Naive B cell (primary cell): ENCODE data around the gene TUBA3E. TPM values are rescaled to one million over a fixed set of nuclear protein-coding genes. Genes with fewer than 3 reads are reported as not detected.
"Not testable (repeated sequence)": the region's sequence is repeated elsewhere in the genome, so short reads cannot be mapped to it uniquely, and the experiment has no call there.

Experiments
- ATAC-seq, 2 donors: fragments of 150-1000 bp; cut with Tn5 transposase; 2 replicates each; pipeline ENCODE4 v1.10.0; 2021; ENCODE audit warnings: low read depth in 2 of 2, mild to moderate bottlenecking in 2 of 2, moderate library complexity in 2 of 2
- DNase-seq: peaks from one replicate; pipeline ENCODE4 v3.0.0; 2022
- H3K27ac Mint-ChIP-seq, 6 donors: one replicate each; pipeline ENCODE4 v1.8.0; 2020 to 2022; ENCODE audit warnings: mild to moderate bottlenecking in 6 of 6, mixed read lengths in 6 of 6, moderate library complexity in 5 of 6, inconsistent platforms in 2 of 6
- H3K27me3 Mint-ChIP-seq, 3 donors: one replicate each; pipeline ENCODE4 v1.8.0; 2021 to 2022; ENCODE audit warnings: mixed read lengths in 3 of 3, mild to moderate bottlenecking in 1 of 3
- H3K36me3 Mint-ChIP-seq, 2 donors: one replicate each; pipeline ENCODE4 v1.8.0; 2020 to 2022; ENCODE audit warnings: mixed read lengths in 2 of 2, inconsistent platforms in 1 of 2, mild to moderate bottlenecking in 1 of 2
- H3K4me1 Mint-ChIP-seq, 3 donors: one replicate each; pipeline ENCODE4 v1.8.0; 2020 to 2022; ENCODE audit warnings: mixed read lengths in 3 of 3, inconsistent platforms in 1 of 3, mild to moderate bottlenecking in 1 of 3, moderate library complexity in 1 of 3
- H3K4me3 Mint-ChIP-seq, 8 donors: one replicate each; pipeline ENCODE4 v1.8.0; 2020 to 2022; ENCODE audit warnings: mild to moderate bottlenecking in 8 of 8, mixed read lengths in 8 of 8, moderate library complexity in 8 of 8, inconsistent platforms in 2 of 8
- H3K9me3 Mint-ChIP-seq, 7 donors: one replicate each; pipeline ENCODE4 v1.8.0; 2020 to 2022; ENCODE audit warnings: mixed read lengths in 7 of 7, mild to moderate bottlenecking in 5 of 7, inconsistent platforms in 2 of 7, moderate library complexity in 1 of 7
- polyA plus RNA-seq, 6 donors: library from polyadenylated mRNA; unstranded; fragments of 300-500 nt; fragmentation: Illumina TruSeq; gene quantifications; one replicate each; pipeline ENCODE4 v1.2.3, GENCODE V29; 2021; ENCODE audit warnings: low read depth in 6 of 6

Gene TUBA3E
- not detected for polyA plus RNA-seq

DNA sequence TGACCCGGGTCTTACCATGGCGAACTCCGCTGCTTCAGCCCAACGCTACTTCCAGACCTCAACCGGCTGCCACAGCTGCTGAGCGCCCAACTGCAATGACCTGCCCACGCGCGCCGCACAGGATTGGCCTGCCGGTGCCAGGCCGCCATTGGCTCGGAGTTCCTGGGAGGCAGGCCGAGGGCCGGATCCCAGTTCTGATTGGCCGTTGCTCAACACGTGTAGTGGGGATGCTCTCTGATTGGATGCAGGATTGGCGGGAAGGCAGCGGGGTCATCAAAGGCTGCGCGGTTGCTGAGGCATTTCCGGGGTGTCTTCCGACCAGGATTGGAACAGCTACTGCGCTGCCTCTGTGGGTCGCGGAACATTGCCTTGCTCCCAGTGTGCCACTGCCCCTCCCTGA lies at the start of gene TUBA3E:
TSS of gene TUBA3E (minus strand) at position 97 of the 400 bp plus-strand sequence. CDS start at position 18, 79 bp downstream.
- ATAC-seq (no peak), DNase-seq (no peak)
- no peaks in the 10 kb centered on the region for H3K4me1 Mint-ChIP-seq
- no peak within 1 kb of the TSS for H3K4me3 Mint-ChIP-seq
- no peaks in the 10 kb centered on the region for H3K27me3 Mint-ChIP-seq
- peaks cover 0 to 1% (median 0%) of the 10 kb centered on the region in 7 donors for H3K9me3 Mint-ChIP-seq
- no peaks in the 10 kb centered on the region for H3K36me3 Mint-ChIP-seq
- peak within 1 kb of the TSS in 1 of 6 donors; percentile 36 for H3K27ac Mint-ChIP-seq

DNA sequence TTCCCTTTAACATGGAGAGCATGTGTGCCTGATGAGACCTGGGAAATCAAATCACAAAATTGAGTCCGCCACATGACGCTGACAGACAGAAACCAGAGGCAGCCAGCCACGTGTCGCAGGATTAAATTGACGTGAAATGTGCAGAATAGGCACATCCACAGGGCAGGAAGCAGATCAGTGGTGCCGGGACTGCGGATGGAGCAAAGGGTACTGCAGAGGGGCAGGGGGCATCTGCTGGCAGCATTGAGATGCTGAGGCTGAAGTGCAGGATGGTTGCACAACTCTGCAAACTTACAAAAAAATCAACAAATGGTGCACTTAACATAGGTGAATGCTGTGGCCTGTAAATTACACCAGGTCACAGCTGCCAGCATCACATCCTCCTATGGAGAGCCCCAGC lies 48.2 kb upstream of the TUBA3E start:
- no peak overlapping the region for H3K27ac Mint-ChIP-seq
- H3K36me3 Mint-ChIP-seq: no peaks in the 10 kb centered on the region
- H3K4me3 Mint-ChIP-seq: no peak overlapping the region
- ATAC-seq (no peak), DNase-seq (no peak)
- no peaks in the 10 kb centered on the region for H3K4me1 Mint-ChIP-seq
- H3K27me3 Mint-ChIP-seq: peaks cover 29 to 54% (median 43%) of the 10 kb centered on the region in 3 donors
- peaks cover 0 to 6% (median 1%) of the 10 kb centered on the region in 7 donors for H3K9me3 Mint-ChIP-seq

DNA sequence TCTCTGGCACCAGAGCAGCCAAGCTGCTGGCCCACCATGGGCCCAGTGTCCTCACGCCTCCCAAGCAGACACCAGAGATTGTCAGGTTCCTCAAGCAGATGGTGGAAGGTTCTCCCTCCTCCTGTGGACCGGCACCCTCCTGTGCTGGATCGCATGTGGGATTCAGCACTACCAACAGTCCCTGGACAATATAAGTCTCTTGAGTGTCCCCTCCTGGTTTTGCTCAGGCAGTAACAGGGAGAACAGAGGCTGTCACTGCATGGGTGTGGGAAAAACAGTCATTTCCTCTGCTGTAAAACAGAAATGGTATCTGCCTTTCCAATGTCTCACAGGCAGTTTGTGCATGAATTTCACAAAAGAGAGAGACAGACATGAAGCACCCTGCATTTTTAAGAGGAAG lies 47.7 kb upstream of the TUBA3E start:
- H3K4me3 Mint-ChIP-seq: no peak overlapping the region
- no peak for DNase-seq
- H3K4me1 Mint-ChIP-seq: no peaks in the 10 kb centered on the region
- peaks cover 0 to 6% (median 0%) of the 10 kb centered on the region in 7 donors for H3K9me3 Mint-ChIP-seq
- H3K27ac Mint-ChIP-seq: no peak overlapping the region
- no peaks in the 10 kb centered on the region for H3K36me3 Mint-ChIP-seq
- ATAC-seq: no peak
- peaks cover 29 to 54% (median 38%) of the 10 kb centered on the region in 3 donors for H3K27me3 Mint-ChIP-seq

DNA sequence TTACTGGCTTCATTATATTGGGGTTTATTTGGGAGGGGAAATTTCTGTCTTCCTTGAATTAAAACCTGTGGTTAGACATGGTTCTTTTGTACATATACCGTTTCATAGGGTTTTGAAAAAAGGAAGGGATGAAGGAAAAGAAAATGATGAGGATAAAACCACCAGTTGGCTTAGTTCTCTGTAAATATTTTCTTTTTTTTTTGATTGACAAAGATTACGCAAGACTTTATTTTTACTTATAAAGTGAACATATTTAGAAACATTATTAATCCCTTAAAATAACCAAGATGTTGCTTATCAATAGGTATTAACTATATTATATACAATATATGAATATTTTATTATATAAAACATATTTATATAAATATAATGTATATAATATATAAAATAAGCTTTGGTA lies 45.1 kb upstream of the TUBA3E start:
- H3K4me1 Mint-ChIP-seq: no peaks in the 10 kb centered on the region
- H3K27me3 Mint-ChIP-seq: peaks cover 14 to 37% (median 18%) of the 10 kb centered on the region in 3 donors
- DNase-seq (no peak), ATAC-seq (no peak)
- H3K27ac Mint-ChIP-seq: no peak overlapping the region
- peaks cover 0 to 6% (median 0%) of the 10 kb centered on the region in 7 donors for H3K9me3 Mint-ChIP-seq
- no peaks in the 10 kb centered on the region for H3K36me3 Mint-ChIP-seq
- no peak overlapping the region for H3K4me3 Mint-ChIP-seq

DNA sequence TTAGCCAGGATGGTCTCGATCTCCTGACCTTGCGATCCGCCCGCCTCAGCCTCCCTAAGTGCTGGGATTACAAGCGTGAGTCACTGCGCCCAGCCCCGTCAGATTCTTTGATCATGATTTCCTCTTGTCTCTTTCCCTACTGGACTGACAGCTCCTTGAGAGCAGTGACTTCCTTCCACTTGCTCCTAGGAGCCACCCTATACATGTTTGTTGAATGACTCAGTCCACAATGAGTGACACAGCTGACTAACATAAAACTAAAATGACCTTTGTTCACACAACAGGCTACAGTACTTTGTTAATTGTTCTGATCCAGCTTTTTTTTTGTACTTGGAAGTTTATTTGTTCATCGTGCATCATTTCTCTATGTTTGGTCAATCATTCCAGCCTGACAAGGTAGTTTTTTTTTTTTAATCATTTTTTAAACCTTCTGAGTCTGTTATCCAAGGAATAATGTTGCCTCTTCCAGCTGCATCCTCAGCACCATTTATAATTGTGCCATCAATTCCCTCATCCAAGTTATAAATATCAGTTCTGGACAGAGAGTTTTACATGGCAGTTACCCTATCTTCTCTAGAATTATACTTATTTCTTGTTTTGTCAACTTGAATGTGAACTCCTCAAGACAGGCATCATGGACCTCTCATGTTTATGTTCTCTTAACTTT lies 42.9 kb upstream of the TUBA3E start:
- peak overlapping the region in 1 of 6 donors; percentile 33 for H3K27ac Mint-ChIP-seq
- H3K27me3 Mint-ChIP-seq: peaks cover 1 to 32% (median 4%) of the 10 kb centered on the region in 3 donors
- peaks cover 0 to 8% (median 0%) of the 10 kb centered on the region in 7 donors for H3K9me3 Mint-ChIP-seq
- ATAC-seq (no peak), DNase-seq (no peak)
- no peaks in the 10 kb centered on the region for H3K4me1 Mint-ChIP-seq
- no peaks in the 10 kb centered on the region for H3K36me3 Mint-ChIP-seq
- H3K4me3 Mint-ChIP-seq: no peak overlapping the region

DNA sequence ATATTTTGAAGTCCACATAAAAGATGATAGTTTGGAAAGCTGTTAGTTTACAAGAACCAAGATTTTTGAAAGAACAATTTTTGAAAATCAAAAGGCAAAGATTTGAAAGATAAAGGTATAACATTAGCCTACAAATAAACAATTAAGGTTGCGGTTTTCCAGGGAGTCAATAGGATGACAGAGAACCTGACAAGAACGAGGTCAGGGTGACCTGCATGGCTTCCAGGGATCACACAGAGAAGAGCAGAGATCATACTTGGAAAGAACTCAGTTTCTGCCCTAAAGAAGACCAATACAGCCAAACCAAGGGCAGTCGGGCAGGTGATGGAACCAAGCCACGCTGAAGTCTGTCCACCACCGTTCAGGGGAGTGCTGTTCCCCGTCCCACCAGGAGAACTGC lies 41.3 kb upstream of the TUBA3E start:
- not testable (repeated sequence) for H3K27ac Mint-ChIP-seq, H3K9me3 Mint-ChIP-seq, DNase-seq, H3K4me3 Mint-ChIP-seq, H3K4me1 Mint-ChIP-seq, H3K36me3 Mint-ChIP-seq, ATAC-seq
- H3K27me3 Mint-ChIP-seq: peaks cover 0 to 22% (median 0%) of the 10 kb centered on the region in 3 donors

DNA sequence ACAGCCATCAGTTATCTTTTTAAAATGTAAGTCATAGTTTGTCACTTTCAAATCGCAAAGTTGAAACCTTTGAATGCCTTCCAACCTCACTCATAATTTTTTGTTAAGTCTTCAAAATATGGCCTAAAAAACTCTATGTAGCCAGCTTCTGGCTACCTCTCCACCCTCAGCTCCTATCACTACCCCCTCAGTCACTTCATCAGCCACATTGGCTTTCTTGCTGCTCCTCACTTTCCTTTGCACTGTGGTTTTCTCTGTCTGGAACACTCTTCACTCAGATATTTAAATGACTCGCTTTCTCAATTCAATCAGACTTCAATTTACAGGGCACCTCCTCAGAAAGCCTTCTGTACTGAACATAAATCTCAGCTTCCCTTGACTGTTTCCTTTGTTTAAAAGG lies 34.8 kb upstream of the TUBA3E start:
- not testable (repeated sequence) for H3K9me3 Mint-ChIP-seq, ATAC-seq, H3K4me1 Mint-ChIP-seq, H3K4me3 Mint-ChIP-seq, DNase-seq, H3K27ac Mint-ChIP-seq, H3K36me3 Mint-ChIP-seq
- H3K27me3 Mint-ChIP-seq: peaks cover 4 to 18% (median 16%) of the 10 kb centered on the region in 3 donors

DNA sequence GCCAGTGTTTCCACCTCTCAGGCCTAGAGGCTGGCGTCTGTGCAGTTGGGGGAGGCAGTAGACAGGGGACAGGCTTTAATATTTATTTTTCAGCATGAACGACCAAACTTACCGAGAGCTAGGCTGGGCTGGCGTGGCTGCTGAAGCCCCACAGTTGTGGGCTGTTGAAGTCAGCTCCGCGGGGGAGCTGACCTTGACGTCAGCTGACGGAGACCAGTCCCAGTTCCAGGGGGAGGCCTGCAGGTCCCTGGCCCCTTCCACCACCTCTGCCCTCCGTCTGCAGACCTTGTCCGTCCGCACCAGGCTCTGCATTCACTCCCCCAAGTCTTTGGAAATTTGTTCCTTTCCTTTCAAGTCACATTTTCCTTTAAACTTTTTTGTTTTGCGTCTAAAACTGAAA lies 33.4 kb upstream of the TUBA3E start:
- Mint-ChIP-seq H3K4me1 (no peaks in the 10 kb centered on the region), H3K36me3 (no peaks in the 10 kb centered on the region), H3K27ac (no peak overlapping the region), H3K9me3 (peaks cover 0 to 7% (median 2%) of the 10 kb centered on the region in 7 donors), H3K27me3 (peaks cover 4 to 25% (median 14%) of the 10 kb centered on the region in 3 donors), H3K4me3 (no peak overlapping the region)
- ATAC-seq (no peak), DNase-seq (no peak)

DNA sequence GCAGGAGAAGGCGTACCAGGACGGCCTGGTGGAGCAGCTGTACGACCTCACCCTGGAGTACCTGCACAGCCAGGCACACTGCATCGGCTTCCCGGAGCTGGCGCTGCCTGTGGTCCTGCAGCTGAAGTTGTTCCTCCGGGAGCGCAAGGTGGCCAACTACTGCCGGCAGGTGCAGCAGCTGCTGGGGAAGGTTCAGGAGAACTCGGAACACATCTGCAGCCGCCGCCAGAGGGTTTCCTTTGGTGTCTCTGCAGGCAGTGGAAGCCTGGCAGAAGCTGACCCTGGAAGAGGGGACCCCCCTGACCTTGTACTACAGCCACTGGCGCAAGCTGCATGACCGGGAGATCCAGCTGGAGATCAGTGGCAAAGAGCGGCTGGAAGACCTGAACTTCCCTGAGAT lies 32.7 kb upstream of the TUBA3E start:
- not testable (repeated sequence) for H3K4me1 Mint-ChIP-seq, ATAC-seq, DNase-seq, H3K27ac Mint-ChIP-seq, H3K9me3 Mint-ChIP-seq, H3K36me3 Mint-ChIP-seq
- Mint-ChIP-seq H3K4me3 (peak overlapping the region in 1 of 8 donors; percentile 52), H3K27me3 (peaks cover 4 to 25% (median 11%) of the 10 kb centered on the region in 3 donors)

DNA sequence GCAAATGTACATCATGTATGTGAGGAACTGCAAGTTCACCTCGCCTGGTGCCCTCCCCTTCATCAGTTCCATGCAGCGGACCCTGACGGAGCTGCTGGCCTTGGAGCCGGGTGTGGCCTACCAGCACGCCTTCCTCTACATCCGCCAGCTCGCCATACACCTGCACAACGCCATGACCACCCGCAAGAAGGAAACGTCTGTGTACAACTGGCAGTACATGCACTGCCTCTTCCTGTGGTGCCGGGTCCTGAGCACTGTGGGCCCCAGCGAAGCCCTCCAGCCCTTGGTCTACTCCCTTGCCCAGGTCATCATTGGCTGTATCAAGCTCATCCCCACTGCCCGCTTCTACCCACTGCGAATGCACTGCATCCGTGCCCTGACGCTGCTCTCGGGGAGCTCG lies 32.1 kb upstream of the TUBA3E start:
- H3K27me3 Mint-ChIP-seq: peaks cover 4 to 25% (median 11%) of the 10 kb centered on the region in 3 donors
- H3K4me1 Mint-ChIP-seq, DNase-seq, H3K9me3 Mint-ChIP-seq, ATAC-seq, H3K36me3 Mint-ChIP-seq: not testable (repeated sequence)
- H3K4me3 Mint-ChIP-seq: peak overlapping the region in 1 of 8 donors; percentile 45
- H3K27ac Mint-ChIP-seq: peak overlapping the region in 1 of 6 donors; percentile 24

DNA sequence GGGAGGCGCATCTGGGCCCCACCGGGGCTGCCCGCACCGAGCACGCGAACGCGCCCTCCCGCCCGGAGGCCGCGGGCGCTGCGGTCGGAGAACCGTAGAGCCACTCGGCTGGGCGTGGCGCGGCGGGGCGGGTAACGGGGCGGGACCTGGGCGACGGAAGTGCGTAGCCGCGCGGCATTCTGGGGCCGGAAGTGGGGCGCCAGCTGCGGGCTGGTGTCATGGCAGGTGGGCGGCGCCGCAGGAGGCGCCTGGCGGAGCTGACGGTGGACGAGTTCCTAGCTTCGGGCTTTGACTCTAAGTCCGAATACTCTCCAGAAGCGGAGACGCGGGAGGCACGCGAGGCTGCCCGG lies 30.9 kb upstream of the TUBA3E start:
- H3K4me1 Mint-ChIP-seq, H3K36me3 Mint-ChIP-seq, H3K9me3 Mint-ChIP-seq, H3K27ac Mint-ChIP-seq: not testable (repeated sequence)
- ATAC-seq (peak; percentile 20 to 90), DNase-seq (peak; percentile 35)
- Mint-ChIP-seq H3K4me3 (peak overlapping the region in 3 of 8 donors; percentile 47 to 82 (median 54)), H3K27me3 (peaks cover 4 to 21% (median 8%) of the 10 kb centered on the region in 3 donors)

DNA sequence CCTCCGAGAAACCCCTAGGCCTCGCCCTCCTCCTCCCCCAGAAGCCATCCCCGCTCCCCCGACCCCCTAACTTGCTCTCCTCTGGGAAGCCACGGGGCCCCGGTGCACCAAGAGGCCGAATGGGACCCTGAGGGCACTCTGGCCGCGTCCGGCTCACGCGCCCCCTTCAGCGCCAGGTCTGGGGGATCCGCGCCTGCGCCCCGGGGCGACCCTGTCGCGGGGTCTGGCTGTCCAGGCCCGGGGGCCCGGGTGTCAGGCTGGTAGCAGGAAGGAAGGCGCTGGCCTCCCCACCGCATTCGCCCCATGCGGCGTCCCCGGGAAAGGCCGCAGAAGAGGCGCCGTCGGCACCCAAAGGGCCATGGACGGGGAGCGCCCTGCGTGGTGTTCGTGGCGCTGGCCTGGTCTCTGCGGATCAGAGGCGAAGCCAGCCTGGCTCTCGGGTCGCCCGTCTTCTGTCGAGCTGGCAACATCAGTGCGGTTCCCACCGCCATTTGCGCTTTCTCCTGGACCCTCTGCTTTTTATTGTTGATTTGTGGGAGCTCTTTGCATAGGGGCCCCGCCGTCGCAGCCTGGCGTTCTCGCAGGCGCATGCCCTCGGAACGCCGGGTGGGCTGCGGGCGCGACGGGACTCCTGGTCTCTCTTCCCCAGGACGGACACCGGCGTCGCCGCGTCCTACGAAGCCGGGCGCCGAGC lies 30.4 kb upstream of the TUBA3E start:
- not testable (repeated sequence) for ATAC-seq, H3K9me3 Mint-ChIP-seq, H3K4me1 Mint-ChIP-seq, H3K36me3 Mint-ChIP-seq, H3K27ac Mint-ChIP-seq, DNase-seq
- peak overlapping the region in 1 of 8 donors; percentile 42 for H3K4me3 Mint-ChIP-seq
- H3K27me3 Mint-ChIP-seq: peaks cover 4 to 17% (median 6%) of the 10 kb centered on the region in 3 donors

DNA sequence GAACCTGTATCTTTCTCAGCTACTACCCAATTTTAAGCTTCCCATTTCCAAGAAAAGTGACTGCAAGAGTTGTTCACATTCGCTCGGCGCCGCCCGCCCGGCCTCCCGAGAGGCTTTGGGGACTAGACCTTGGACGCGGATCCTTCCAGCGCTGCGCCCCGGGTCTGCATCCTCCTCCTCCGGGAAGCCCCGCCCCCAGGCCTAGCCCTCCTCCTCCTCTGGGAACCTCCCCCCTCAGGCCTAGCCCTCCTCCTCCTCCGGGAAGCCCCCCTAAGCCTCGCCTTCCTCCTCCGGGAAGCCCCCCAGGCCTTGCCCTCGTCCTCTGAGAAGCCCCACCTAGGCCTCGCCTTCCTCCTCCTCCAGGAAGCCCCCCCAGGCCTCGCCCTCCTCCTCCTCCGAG lies 29.8 kb upstream of the TUBA3E start:
- H3K4me1 Mint-ChIP-seq: not testable (repeated sequence)

DNA sequence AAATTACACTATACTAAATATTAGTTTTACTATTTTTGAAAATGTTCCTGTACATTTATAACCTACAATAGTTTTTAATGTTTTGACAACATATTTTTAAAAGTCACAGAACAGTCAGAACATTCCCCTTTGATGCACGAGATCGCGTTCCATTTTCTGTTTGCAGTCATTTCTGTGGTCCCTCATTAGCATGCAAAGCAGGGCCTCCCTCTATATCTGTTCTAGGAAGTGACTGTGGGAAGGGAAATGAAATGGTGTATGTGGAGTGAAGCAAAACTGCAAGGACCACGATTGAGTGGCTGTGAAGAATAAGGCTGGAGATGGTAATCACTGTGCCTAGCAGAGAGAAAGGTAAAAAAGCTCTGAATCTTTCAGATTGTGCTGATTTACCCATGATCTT lies 24.3 kb upstream of the TUBA3E start:
- not testable (repeated sequence) for H3K4me3 Mint-ChIP-seq, H3K9me3 Mint-ChIP-seq, H3K4me1 Mint-ChIP-seq, DNase-seq, H3K36me3 Mint-ChIP-seq, H3K27ac Mint-ChIP-seq, ATAC-seq
- peaks cover 4 to 12% (median 5%) of the 10 kb centered on the region in 3 donors for H3K27me3 Mint-ChIP-seq

More for the DNA sequence above, 29.8 kb upstream of the TUBA3E start:
- H3K4me3 Mint-ChIP-seq, H3K36me3 Mint-ChIP-seq, DNase-seq, H3K27ac Mint-ChIP-seq, H3K9me3 Mint-ChIP-seq, ATAC-seq: not testable (repeated sequence)
- H3K27me3 Mint-ChIP-seq: peaks cover 4 to 17% (median 6%) of the 10 kb centered on the region in 3 donors
